Measurements from ENCODE around the gene CMSS1.

The CMSS1 gene

DNA sequence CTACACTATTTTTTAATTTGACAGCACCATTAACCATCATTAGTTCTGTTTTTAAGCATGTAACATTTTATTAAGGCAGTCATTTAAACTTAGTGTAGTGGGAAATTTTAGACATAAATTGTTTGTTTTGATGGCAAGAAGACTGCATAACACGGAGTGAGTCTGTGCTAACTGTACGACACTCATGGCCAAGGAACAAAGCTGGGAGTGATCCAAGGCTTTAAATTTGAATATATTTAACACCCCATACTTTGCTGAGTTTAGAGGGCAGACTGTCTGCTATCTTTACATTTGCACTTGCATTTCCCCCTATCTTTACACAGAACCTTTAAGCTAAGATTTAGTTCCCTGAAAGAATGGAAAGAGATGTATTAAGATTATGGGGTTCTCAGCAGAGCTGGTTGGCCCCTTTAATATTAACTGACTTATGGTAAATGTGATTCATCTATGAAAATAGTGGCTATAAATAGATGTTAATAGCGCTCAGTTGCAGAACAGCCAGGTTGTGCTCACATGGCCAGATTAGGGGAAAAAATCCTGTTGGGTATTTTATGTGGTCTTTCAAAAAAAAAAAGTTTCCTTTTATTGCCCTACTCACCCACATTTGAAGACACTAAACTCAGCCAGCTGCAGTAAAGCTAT is 120.7 kb downstream of the CMSS1 start:
- DNase-seq, result no peak

DNA sequence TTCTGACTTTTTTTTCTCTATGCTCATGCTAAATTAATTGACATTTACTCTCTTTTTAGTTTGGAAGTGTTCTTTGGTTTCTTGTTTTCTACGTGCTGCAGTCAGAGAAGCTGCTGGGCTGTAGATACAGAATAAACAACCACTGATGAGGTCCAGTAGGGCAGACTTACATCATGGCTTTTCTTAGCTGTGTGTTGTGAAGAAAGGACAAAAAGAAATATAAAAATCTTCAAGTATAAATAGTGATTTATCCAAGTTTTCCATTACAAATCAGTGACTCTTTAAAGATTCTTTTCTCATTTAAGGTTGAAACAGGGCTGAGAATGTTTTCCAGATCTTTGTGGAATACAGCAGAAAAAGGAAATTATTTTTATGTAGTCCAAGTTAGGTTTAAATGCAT is 122.2 kb downstream of the CMSS1 start:
- DNase-seq, result no peak

DNA sequence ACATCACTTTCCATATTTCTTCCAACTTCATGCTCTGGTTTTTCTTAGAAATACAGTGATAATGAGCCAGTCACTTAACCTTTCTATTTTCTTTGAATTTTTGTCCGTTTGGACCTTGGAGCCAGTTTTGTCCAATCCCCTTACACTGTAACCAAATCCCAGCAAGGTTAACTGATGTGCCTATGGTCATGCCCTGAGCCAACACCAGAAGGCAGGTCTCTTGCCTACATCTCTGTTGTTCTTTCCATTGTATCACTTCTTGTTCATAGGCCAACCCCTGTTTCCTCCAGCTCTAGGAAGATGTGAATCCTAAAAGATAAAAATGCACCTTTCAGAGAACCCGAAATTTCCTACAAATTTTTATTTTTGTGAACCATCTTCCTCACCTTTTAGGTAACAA is 122.7 kb downstream of the CMSS1 start:
- peak; percentile 61 for DNase-seq

DNA sequence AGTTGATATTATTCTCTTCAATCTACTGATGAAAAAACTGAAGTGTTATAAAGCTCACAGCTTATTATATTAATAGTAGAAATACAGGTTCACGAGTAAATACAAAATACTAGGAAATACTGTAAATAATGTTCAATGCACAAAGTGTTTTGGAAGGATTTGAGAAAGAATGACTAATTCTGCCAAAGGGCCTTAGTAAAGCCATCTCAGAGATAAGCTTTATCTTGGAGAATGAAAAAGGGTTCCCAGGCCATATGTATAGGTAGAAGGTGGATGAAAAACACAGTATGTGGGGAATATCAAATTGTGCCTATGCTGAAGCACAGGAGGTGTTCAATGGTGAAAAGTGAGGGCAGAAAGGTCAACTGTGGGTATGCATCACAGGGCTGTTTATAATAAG is 123.5 kb downstream of the CMSS1 start:
- DNase-seq, result no peak

DNA sequence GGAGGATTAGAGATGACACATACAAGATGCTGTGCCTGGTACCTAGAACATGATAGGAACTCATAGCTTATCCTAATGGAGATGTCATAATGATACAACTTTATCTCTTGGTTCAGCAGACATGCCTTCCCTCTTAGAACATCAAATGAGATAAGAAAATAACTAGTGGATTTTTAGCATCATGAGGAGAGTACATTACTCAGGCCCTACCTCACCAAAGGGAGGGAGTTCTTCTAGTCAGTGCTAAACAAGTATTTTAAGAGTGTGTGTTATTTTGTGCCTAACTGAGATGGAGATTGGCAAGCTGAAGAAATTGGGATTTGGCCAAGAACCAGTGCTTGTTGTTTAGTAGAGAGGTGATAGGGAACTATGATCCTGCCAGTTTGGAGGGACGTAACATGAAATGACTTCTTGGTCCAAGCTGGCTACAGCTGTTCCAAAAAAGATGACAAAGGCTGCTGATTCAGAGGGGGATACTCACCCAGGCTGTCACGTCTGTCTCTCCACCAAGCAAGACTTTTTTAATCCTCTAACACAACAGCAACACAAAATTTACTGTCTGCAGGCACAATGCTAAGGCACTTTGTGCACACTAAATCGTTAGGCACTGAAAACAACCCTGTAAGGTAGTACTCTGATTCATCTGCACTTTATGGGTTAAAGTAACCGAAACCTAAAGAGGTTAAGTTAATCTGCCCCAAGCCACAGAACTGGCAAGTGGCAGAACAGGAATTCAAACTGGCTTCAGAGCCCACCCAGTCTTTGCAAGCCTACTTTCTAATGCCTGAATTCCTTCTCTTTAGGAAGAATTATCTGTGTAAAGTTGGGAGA is 126.5 kb downstream of the CMSS1 start:
- no peak for DNase-seq

DNA sequence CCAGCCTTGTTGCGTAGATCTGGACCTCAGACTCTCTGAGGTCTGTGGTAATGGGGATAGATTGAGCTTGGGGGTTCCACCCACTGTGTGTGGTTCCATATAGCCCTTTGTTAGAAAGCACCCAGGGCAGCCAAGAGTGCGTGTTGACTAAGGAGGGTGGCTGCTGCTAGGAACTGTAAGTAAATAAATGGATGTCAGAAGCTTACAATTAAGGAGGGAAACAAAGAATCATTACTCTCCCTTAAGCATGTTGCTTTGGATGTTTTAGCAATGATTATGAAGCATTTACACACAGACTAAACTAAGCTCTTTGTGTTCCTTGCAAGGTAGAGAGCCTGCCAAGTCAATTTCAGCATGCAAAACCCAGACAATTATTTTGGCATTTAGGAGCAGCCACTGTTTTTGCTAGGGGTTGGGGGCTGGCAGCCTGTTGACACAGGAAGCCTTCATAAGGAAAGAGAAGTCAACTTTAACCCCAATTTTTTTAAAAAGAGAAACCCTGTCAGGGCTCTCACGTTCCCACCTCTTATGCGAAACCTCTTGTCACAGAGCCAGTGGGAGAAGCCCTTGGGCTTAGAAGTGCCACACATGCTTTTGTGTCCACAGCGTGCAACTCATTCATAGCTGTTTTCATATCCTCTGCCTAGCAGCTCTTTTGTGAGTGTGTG is 127.8 kb downstream of the CMSS1 start:
- DNase-seq, result no peak

DNA sequence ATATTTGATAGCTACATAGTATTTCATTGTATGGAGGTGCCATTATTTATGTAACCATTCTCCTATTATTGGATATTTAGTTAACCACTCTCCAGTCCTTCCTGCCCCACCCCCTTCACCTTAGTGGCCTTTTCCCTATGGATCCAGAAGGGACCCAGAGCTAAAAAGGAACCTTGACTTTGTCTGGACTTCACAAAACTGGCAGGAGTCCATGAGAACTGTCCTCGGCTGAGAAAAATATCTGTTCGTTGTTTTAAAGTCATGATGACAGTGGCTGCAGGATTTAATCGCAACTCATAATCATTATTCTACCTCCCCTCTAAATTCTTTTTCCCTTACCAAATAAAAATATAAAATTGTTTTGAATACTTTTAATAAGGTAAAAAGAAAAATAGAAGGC is 129.7 kb downstream of the CMSS1 start:
- no peak for DNase-seq

DNA sequence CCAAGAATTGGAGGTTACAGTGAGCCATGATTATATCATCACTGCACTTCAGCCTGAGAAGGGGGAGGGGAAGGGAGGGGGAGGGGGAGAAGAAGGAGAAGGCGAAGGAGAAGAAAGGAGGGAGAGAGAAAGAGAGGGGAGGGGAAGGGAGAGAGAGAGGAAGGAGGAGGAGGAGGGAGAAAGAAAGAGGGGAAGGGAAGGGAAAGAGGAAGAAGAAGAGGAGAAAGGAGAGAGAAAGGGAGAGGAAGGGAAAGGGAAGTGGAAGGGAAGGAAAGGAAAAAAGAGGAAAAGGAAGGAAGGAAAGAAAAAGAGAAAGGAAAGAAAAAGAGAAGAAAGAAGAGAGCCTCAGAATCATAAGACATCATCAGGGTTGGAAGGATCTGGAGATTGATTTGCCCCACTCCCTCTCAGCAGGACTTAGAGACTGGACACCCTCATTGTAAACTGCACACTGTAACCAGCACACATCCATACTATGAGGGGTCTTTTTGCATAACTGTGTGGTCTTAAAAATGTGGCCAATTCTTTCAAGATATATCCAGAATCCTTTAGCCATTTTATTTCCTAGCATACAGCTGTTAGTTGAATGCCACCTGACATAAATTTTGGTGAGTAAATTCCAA is 130.9 kb downstream of the CMSS1 start:
- DNase-seq, result no peak

DNA sequence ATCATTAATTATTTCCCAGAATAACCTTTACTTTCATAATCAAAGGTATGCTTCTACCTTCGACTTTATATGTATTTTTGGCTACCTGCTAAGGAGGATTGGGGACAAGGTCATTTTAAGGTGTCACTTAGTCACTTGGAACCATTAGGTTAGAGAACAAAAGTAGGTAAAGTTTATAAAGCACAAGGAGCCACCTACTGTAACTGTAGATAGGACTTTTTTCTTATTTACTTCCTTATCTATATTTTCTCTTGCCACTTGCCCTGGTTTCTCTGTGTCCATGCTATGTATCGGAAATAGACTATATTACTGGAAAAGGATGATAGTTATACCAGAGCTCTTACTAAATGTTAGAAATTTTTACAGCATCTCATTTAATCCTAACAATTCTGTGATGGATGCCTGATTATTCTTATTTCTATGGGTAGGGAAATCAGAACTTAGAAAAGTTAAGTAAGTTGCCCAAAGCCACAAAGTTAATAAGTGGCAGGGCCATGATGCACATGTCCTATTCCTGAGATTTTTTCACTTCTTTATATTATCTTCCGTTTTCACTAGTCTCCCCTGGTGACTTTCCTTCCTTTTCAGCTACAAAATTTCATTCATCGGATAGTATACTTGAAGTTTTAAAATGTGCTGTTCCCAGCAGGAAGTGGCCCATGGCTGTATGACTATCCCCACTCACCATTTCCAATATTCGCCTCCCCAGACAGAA is 132.5 kb downstream of the CMSS1 start:
- DNase-seq, result peak; percentile 37

DNA sequence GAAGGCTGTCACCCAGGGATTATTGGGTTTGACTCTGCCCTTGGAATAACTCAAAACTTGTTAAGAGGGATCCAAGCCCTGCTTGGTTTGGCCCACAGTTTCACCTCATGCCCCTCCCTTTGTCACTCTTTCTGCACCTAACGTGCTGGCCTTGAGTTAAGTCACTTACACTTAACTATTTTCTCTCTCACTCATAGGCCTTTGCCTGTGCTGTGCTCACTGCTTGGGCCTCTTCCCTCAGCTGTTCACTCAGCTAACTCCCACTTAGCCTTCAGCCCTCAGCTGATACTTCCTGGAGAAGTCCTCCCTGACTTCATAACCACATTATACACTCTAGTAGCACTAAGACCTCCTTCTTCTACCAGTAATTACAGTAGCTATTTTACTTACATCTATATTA is 133.3 kb downstream of the CMSS1 start:
- peak; percentile 21 for DNase-seq

DNA sequence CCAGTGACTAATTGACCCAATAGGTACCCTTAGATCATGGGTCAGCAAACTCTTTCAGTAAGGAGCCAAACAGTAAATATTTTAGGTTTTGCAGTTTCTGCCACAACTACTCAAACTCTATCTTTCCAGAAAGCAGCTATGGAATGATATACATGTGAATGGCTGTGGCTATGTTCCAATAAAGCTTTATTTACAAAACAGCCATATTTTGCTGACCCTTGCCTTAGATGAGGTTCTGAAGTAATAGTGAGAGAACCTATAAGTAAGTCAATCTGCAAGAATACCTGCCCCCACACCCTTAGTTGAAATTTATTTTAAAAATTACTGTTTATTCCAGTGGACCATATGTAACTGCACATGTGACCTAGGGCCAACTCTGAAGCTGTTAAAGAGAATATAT is 134.0 kb downstream of the CMSS1 start:
- DNase-seq, result no peak

DNA sequence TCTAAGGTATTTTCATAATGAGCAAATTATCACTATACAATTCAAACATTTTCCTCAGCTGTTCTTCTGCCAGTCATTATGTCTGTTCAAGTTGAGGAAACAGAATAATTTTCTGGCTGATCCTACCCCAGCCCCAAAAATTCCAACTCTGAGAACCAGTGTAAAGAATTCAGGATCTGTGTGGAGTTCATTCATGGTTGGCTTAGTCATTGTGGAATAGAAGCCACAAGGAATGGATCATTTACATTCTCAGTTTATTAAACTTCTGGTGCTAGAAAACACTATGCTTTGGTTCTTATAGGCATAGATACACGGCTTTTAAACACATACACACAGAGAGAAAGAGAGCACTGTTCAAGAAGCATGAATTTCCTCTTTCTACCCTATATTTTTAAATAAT is 134.6 kb downstream of the CMSS1 start:
- DNase-seq, result no peak

DNA sequence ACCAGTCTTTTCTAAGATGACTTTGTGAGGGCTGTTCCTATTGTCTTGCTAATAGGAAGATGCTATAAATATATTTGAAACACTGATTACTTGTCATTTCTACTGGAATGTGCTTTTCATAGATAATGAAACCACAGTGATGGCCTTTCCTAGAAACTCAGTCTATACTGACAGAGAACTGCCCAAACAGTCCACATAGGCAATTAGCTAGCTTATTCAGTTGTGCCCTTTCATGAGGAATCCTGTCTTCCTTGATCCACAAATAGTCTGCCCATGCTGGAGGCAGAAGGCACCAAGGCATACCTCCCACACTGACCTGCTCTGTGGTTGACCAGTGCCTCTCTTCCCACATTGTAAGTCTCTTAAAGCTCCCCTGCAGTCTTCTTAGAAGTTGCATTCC is 135.9 kb downstream of the CMSS1 start:
- peak; percentile 90 for DNase-seq

DNA sequence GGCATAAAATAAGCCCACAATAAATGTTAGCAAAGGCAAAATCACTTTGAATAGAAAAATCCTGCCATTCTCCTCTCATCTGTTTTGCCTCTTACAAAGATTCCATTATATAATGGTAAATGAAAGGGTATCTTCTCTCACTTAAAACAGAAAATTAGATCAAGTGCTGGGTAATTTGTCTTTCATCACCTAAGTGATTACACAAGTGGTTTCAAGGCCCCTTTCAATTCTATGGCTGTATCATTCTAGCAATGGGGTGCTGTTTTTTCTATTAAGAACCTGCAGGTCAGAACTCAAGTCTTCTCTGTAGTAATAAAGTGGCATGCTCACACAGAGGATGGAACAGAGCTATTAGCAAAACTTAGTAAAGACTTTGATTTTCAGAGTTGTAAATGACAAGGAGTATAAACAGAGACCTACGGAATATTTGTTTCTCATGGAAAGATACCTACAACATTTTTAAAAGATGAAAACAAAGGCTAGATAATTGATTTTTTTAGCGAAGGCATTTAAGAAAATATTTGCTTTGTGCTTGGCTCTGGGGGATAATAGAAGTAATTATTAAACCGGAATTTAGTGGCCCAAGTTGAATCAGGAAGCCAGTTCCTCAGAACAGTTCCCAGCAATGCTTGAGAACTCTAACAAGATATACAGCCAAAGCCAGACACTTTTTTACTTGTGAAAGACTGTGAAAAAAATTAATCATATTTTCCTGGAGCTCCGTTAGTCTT is 137.4 kb downstream of the CMSS1 start:
- DNase-seq, result no peak

DNA sequence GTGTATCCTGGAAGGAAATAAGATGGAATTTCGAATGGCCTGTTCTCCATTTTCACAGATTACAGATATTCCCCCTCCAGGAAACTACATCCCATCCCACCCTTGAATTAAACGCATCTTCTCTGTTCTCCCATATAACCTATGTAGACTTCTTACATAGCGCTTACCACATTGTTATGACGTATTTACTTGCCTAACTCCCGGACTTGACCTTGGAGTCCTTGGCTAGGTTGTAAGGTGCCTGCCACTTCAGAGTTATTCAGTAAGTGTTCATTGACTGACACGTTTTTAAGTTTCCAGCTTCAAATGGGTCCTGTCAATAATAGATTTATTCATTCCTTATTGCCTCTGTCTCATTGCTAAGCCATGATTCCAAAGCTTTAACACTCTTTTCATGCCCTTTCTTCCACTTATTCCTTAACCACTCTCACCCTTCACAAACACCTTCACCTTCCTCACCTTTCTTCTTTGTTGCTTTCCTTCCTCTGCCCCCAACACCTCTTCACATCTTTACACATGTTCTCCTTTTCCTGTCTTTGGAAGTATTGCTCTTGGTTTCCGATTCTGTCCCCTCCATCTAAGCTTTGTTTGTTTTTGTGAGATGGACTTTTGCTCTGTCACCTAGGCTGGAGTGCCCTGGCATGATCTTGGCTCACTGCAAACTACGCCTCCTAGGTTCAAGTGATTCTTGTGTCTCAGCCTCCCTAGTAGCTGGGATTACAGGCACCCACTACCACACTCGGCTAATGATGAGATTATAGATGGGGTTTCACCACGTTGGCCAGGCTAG is 138.3 kb downstream of the CMSS1 start:
- DNase-seq, result no peak

DNA sequence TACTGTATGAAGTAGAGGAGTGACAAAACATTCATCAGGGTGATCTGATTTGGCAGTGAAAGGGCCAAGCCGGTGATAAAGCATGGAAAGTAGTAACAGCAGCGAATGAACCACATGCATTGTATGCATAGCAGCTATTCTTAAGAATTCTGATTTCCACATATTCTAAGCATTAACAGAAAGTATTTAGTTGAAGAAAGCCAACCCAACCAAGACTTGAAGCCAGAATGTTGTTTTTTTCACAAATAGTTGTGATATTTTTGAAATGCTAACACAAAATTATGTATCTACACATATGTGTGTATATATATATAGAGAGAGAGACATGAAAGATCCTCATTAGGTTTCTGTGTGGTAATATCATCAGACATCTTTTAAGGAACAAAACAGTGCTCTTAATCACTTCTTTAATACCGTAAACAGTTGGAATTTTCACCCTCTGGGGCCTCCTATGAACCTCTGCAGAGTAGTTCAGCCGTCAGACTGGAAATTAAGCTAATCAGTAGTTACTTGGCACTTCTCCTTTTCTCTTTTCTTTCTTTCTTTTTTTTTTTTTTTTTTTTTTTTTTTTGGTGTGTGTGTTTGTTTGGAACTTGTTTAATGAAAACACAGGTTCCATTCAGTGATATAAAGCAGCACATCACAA is 139.6 kb downstream of the CMSS1 start:
- DNase-seq, result peak; percentile 57

DNA sequence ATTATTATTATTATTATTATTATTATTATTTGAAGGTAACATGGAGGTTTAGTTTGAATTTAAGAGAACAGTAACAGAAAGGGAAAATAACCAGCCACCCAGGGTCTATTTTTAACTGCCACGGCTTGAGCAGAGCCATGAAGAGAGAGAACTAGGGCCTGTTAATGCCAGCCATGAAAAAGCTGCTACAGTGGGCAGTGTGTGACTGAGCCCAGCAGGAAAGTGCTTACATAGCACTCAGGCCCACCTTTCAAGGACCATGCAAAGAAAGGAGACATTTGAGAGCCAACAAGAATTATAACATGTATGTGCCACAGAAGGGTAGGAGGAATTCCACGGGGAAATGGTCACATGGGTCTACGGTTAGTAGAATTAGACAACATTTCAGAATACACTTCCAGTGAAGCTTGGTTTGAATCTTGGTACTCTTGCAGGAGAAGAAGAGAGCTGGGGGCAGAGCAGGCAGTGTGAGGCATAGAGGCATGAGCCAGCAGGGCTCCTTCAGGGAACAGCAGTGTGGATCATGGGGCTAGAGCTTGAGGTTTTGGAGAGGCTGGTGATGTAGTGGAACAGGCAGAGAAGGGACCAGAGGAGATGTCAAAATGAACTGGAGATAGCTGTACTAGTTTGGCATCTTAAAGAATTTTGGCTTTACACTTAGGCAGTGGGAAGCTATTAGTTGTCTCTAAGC is 140.7 kb downstream of the CMSS1 start:
- no peak for DNase-seq

DNA sequence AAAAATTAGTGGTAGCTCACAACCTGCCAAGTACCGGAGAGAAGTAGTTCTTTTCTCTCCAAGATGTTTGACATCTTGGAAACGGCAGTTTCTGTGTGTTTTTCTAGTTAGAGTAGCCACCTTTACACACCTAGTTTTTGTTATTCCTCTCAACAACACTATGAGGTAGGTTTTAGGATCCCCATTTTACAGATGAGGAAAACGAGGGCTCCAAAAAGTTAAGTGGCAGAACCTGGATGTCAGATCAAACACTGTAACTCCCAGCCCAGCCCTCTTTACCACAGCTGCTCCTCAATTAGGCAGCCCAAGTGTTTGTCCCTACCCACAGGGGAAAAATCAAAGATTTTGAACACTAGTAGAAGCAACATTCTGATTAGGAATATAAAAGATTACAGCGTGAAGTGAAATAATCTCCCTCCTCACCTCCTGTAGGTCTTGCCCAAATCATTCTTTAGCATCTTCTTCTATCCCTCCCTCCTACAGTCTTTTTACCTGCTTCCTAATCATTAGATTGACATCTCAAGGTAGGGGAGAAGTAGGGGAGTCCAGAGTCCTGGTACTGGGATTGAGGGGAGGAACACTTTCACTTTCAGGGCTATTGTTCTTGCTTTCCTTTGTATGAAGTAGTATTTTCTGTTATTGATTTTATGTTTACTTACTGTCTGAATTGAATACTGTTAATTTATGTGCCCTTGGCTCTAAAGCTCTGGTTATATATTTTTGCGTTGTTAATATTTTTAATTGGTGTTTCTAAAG is 142.6 kb downstream of the CMSS1 start:
- DNase-seq, result no peak

DNA sequence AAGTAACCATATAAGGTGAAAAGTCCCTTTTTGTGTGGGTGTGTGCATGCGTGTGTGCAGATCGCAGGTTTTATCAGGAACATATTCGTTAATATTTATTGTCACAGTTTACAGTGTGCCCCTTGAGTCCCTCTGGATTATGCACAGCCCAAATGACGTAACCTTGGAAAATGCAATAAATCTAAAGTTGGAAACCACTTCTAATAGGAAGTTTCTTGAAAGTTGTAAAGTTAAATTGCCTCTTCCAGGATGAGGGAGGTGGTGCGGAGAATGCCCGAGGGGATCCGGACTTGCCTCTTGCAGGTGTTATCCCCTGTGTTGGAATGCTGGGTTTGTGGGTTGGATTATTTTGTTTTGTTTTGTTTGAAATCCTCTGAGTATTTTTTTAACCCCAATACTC is 143.3 kb downstream of the CMSS1 start:
- no peak for DNase-seq

All from OCI-M1 (cell line).